ENCODE measurements around the gene PCDHGC4. TPM values are rescaled to one million over a fixed set of nuclear protein-coding genes. Genes with fewer than 3 reads are reported as not detected.

The PCDHGC4 gene
- total RNA-seq, 1 donor from 2014 or later: 1.5 TPM

- Histone ChIP-seq H3K27me3 (ENCODE audit: low read depth) (peaks cover 20% of the 10 kb centered on the region), H3K36me3 (peaks cover 9% of the 10 kb centered on the region), H3K4me3 (no peak overlapping the region), H3K4me1 (peaks cover 12% of the 10 kb centered on the region), H3K27ac (no peak overlapping the region), H3K9me3 (no peaks in the 10 kb centered on the region)
- DNase-seq (no peak), ATAC-seq (no peak)
- intact Hi-C loops (cut with DNase I): no loop called here
- TF ChIP-seq CTCF (IDR thresholded peaks at IDR 0.05): no peak
These were observed 1.3 kb downstream of the PCDHGC4 start for GRCh38 chr5:141486091-141486490.

- intact Hi-C loops (cut with DNase I): no loop called here
- TF ChIP-seq CTCF (IDR thresholded peaks at IDR 0.05): no peak
- peaks cover 16% of the 10 kb centered on the region for H3K4me1 ChIP-seq
- peaks cover 30% of the 10 kb centered on the region for H3K27me3 ChIP-seq (ENCODE audit: low read depth)
- H3K4me3 ChIP-seq: no peak overlapping the region
- no peak for ATAC-seq
- H3K36me3 ChIP-seq: peaks cover 15% of the 10 kb centered on the region
- H3K27ac ChIP-seq: no peak overlapping the region
- no peaks in the 10 kb centered on the region for H3K9me3 ChIP-seq
- DNase-seq: no peak
These were observed 2.3 kb downstream of the PCDHGC4 start for GRCh38 chr5:141487131-141487530.

- ATAC-seq (no peak), DNase-seq (no peak)
- Histone ChIP-seq H3K4me1 (peaks cover 25% of the 10 kb centered on the region), H3K27me3 (ENCODE audit: low read depth) (peaks cover 36% of the 10 kb centered on the region), H3K36me3 (peaks cover 15% of the 10 kb centered on the region), H3K27ac (no peak within 1 kb of the TSS), H3K4me3 (no peak within 1 kb of the TSS), H3K9me3 (no peaks in the 10 kb centered on the region)
- no peak for TF ChIP-seq CTCF (IDR thresholded peaks at IDR 0.05)
- intact Hi-C loops (cut with DNase I): no loop called here
These were observed 4.0 kb downstream of the PCDHGC4 start, which contains the start of gene PCDHGC5 for GRCh38 chr5:141488591-141489561. Gene PCDHGC5, plus strand, starts transcription at chr5:141489081. Its CDS starts 160 bp downstream, at chr5:141489241.

GRCh38 chr5:141489841-141490240 is 5.0 kb downstream of the PCDHGC4 start:
- DNase-seq: no peak
- no peak for ATAC-seq
- H3K9me3 ChIP-seq: no peaks in the 10 kb centered on the region
- intact Hi-C loops (cut with DNase I): no loop called here
- peaks cover 35% of the 10 kb centered on the region for H3K27me3 ChIP-seq (ENCODE audit: low read depth)
- no peak for TF ChIP-seq CTCF (IDR thresholded peaks at IDR 0.05)
- no peak overlapping the region for H3K27ac ChIP-seq
- H3K4me3 ChIP-seq: no peak overlapping the region
- peaks cover 17% of the 10 kb centered on the region for H3K36me3 ChIP-seq
- peaks cover 24% of the 10 kb centered on the region for H3K4me1 ChIP-seq

GRCh38 chr5:141490271-141490670 is 5.4 kb downstream of the PCDHGC4 start:
- intact Hi-C loops (cut with DNase I): no loop called here
- Histone ChIP-seq H3K4me1 (peaks cover 20% of the 10 kb centered on the region), H3K27ac (no peak overlapping the region), H3K9me3 (no peaks in the 10 kb centered on the region), H3K4me3 (no peak overlapping the region), H3K27me3 (ENCODE audit: low read depth) (peaks cover 31% of the 10 kb centered on the region), H3K36me3 (peaks cover 21% of the 10 kb centered on the region)
- no peak for TF ChIP-seq CTCF (IDR thresholded peaks at IDR 0.05)
- DNase-seq: no peak
- ATAC-seq: no peak
